DMS79 treated with DMSO at 0.1 percent for 48 hours (cell line): ENCODE results near the gene C19orf38.
"Not testable (repeated sequence)": the region's sequence is repeated elsewhere in the genome, so short reads cannot be mapped to it uniquely, and the experiment has no call there.

Experiments
- DNase-seq: peaks from one replicate; lab custom pipeline; 2025; lab: John Stamatoyannopoulos, UW

Gene C19orf38

DNA sequence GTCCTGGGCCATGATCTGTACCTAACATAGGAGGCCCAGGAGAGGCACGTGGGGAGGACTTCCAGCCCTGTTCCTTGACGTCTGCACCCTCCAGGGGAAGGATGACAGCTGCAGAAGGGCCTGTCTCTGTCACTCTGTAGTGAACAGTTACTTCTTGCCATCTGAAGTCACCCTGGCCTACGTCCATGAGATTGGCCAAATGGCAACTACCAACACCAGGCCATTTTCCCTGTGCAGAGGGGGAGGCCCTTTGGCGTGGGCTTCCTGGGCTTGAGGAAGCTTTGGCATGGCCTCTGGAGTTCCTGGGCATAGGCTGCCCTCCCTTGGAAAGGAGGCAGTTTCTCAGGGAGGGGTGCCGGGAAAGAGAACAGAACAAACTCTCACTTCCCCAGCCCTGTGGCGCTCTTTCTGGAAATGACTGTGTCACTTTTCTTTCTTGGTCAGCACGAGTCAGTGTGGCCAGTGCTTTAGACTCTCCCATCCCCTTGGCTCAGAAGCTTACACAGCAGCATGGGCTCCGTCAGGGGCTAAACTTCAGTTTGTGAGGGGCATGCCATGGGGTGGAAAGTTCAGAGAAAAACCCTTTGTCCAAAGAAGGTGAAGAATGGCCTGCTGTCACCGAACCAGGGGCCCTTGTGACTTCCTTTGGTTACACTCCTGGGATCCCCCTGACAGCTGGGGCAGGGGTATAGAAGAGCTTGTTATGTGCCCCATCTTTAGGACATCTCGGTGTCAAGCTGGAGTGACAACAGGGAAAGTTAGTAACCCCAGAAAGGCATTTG lies 28.4 kb downstream of the C19orf38 start:
- no peak for DNase-seq

GRCh38 chr19:10877608-10878007 lies 29.4 kb downstream of the C19orf38 start:
- DNase-seq, result not testable (repeated sequence)

DNA sequence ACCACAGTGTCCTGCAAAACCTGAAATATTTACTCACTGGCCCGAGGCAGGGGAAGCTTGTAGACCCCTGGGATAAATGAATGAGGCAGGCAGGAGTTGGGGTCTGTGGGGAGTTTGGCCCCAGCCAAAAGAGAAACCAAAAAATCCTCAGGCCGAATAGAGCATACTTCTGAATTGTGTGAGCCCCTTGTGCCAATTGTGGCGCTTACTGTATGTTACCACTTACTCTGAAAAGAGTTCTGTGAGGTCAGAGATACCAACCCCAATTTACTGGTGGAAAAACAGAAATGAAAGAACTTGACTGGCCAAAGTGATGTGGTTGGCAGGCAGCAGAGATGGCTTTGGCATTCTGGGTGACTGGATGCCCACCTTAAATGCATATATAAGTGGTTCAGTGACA lies 30.0 kb downstream of the C19orf38 start:
- DNase-seq, result no peak

DNA sequence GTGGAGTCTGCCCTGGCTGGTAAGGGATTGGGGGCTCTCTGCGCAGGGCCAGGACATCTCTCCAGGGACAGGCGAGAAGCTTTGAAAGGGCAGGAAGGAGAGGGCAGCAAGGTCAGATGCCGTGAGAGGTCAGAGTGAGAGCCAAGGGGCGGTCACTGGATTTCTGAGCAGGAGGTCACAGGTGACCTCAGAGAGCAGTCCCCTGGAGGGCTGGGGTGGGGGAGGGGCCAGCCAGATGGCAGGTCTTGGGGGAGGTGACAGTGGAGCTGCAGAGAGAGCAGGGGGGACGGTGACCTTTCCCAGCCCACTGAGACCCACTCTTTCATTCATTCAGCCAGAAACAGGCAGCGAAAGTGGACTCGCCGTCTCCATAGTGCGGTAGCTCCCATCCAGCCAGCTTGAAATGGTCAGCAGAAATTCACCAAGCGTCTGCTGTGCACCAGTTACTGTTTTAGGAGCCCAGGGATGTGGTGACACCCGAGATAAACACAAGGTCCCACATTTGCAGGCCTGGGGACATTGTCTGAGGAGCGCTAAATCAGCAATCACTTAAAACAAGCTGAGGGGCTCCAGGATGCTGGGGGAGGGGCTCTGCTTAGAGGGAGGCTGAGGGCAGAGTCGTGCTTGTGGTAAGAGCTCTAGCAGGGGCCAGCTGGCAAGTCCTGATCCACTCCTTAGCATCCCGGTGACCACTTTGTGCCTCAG lies 33.3 kb downstream of the C19orf38 start:
- no peak for DNase-seq

DNA sequence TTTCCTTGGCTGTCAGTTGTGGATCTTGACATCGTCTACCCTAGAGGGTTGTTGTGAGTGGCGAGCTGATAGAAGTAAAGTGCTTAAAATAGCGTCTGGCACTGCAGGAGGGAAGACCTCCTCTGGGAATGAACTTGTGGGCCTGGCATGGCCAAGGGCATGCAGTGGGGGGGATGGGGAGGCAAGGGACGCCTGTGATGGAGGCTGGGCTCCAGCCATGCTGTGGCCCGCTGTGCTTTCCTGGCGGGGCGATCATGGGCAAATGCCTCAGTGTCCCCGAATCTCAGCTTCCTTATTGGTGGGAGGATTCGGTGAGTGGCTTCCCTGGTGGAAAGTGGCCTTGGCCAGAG lies 33.9 kb downstream of the C19orf38 start:
- no peak for DNase-seq

DNA sequence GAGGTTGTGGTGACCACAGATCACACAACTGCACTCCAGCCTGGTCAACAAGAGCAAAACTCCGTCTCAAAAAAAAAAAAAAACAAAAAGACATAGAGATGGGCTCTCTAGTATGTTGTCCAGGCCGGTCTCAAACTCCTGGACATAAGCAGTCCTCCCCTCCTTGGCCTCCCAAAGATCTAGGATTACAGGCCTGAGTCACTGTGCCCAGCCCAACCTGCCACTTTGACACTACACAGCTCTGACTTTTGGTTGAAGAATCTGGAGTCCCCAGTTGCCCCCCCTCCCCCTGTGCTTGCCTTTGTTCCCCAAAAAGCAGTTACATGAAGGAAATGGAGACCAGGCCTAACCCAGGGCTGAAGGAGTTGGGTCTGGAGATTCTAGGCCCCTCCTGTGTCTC lies 36.1 kb downstream of the C19orf38 start:
- DNase-seq, result no peak

GRCh38 chr19:10885201-10886169 lies 37.3 kb downstream of the C19orf38 start:
- DNase-seq, result no peak

GRCh38 chr19:10887616-10888367 lies 39.6 kb downstream of the C19orf38 start:
- no peak for DNase-seq

- no peak for DNase-seq
Measured at GRCh38 chr19:10888421-10888866, 40.2 kb downstream of the C19orf38 start.

DNA sequence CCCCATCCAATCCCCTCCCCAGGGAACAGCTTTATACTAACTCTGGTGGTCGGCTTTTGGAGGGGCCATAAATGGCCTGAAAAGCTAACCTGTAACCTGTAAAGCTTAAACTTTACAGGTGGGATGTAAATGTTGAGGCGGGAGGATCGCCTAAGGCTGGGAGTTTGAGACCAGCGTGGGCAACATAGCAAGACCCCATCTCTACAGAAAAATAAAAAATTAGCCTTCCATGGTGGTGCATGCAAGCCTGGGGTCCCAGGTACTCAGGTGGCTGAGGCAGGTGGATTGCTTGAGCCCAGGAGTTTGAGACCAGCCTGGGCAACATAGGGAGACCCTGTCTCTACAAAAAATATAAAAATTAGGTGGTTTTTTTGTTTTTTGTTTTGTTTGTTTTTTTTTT lies 41.7 kb downstream of the C19orf38 start:
- DNase-seq, result no peak

GRCh38 chr19:10891405-10892086 lies 43.3 kb downstream of the C19orf38 start:
- no peak for DNase-seq

DNA sequence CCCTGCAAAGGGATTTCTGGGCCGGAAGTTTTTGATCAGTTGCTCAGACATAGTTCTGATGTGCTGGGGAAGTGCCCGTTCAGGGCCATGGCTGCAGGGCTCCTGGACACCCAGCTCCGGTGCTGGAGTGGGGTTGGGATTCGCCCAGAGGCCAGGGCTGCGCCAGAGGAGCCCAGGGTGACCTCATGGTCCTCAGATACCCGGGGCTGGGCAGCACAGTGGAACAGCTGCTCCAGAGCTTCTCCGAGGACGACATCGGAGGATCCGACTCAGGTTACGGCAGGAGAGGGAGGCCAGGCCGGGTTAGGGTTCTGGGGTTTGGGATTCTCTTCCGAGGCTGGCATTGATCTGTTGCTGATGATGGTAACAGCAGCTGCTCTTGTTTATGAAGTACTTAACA lies 44.0 kb downstream of the C19orf38 start:
- no peak for DNase-seq

- no peak for DNase-seq
Measured at GRCh38 chr19:10894911-10895213, 46.6 kb downstream of the C19orf38 start.

GRCh38 chr19:10895363-10895762 lies 47.1 kb downstream of the C19orf38 start:
- DNase-seq, result no peak

DNA sequence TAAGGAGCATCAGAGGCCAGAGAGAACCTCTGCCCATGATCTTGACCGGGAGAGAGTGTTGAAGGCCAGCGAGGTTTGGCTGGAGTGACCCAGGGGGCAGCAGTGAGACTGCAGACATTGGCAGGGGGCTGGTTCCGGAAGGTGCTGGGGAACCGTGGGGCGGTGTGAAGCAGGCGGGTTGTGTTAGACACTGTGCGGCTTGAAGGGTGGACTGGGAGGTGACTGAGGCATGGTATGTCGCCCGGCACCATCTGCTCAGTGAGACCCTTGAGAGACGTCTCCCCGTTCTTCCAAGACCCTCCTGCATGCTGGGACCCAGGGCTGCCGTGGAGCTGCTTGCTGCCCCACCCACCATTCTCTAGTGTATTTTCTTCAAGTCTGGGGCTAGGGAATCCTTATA lies 47.7 kb downstream of the C19orf38 start:
- no peak for DNase-seq

GRCh38 chr19:10896851-10897526 lies 48.8 kb downstream of the C19orf38 start:
- DNase-seq, result no peak

GRCh38 chr19:10898633-10899032 lies 50.4 kb downstream of the C19orf38 start:
- DNase-seq, result no peak

GRCh38 chr19:10899151-10899653 lies 51.0 kb downstream of the C19orf38 start:
- DNase-seq, result peak; percentile 49

GRCh38 chr19:10907925-10908324 lies 59.7 kb downstream of the C19orf38 start:
- DNase-seq, result no peak

DNA sequence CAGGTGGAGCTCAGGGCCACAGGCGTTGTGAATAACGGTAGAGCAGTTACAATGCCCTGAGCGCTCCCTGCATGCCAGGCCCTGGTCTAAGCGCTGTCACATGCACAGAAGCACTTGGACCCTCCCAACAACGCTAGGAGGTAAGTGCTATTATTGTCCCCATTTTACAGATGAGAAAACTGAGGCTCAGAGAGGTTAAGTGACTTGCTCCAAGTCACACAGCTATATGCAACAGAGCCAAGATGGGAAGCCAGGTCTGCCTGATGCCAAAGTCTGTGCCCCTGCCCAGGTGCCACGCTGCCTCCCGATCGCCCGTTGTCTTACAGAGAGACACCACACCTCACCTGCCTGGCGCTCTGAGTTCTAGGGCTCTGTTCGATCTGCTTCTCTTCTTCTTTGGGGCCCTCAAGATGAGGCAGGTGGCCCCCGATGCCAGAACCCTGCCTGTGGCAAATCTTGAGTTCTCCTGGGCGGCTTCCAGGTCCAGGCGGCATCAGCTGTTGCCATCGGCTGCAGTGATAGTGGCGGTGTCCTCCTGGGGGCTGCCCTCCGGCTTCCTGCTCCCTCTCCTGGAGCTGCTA lies 60.3 kb downstream of the C19orf38 start:
- DNase-seq, result no peak
